ENCODE data around the gene F8.

F8 gene

GRCh38 chrX:154991039-154991438 is 31.5 kb downstream of the F8 start:
- Histone ChIP-seq H3K4me1 (ENCODE audit: control insufficient read depth in 1 of 2, insufficient read depth in 2 of 2, low read length in 2 of 2) (no peaks in the 10 kb centered on the region), H3K14ac (ENCODE audit: low read length) (no peak overlapping the region), H2AK5ac (ENCODE audit: low read length) (no peak overlapping the region), H3K4ac (ENCODE audit: low read depth, low read length) (no peak overlapping the region), H2AFZ (ENCODE audit: insufficient read depth, low read length, poor library complexity) (no peak overlapping the region), H3K23ac (ENCODE audit: low read length) (no peak overlapping the region), H3K9ac (ENCODE audit: low read length) (no peak overlapping the region), H3K18ac (ENCODE audit: low read length) (no peak overlapping the region), H3K4me3 (ENCODE audit: low read depth, low read length) (no peak overlapping the region), H4K8ac (ENCODE audit: low read depth, low read length) (no peak overlapping the region), H4K91ac (ENCODE audit: low read depth, low read length) (no peak overlapping the region), H4K12ac (ENCODE audit: low read depth, low read length) (no peak overlapping the region), H2BK5ac (ENCODE audit: low read depth, low read length, poor library complexity) (no peak overlapping the region), H3K4me2 (ENCODE audit: low read length) (no peak overlapping the region), H3K27me3 (ENCODE audit: insufficient read depth, low read length) (no peaks in the 10 kb centered on the region), H2BK12ac (ENCODE audit: low read length) (no peak overlapping the region), H3K79me1 (ENCODE audit: low read length) (no peaks in the 10 kb centered on the region), H3K79me2 (ENCODE audit: control insufficient read depth, insufficient read depth, low read length, poor library complexity) (no peaks in the 10 kb centered on the region), H3K27ac (ENCODE audit: low read depth, low read length) (no peak overlapping the region), H3K9me3 (ENCODE audit: insufficient read depth, low read depth, low read length) (no peaks in the 10 kb centered on the region), H3K36me3 (ENCODE audit: control insufficient read depth in 1 of 2, insufficient read depth in 2 of 2, low read length in 2 of 2) (no peaks in the 10 kb centered on the region), H2BK120ac (ENCODE audit: insufficient read depth, low read length, poor library complexity) (no peak overlapping the region)
- DNase-seq: no peak
- WGBS (ENCODE audit: extremely low coverage, insufficient coverage, insufficient read length): no CpG with 5 or more reads among the region's 3 CpGs

- no peak overlapping the region for H3K27ac ChIP-seq (ENCODE audit: low read depth, low read length)
- no peak overlapping the region for H4K12ac ChIP-seq (ENCODE audit: low read depth, low read length)
- H3K23ac ChIP-seq (ENCODE audit: low read length): no peak overlapping the region
- no peak overlapping the region for H3K14ac ChIP-seq (ENCODE audit: low read length)
- no peaks in the 10 kb centered on the region for H3K36me3 ChIP-seq (ENCODE audit: control insufficient read depth in 1 of 2, insufficient read depth in 2 of 2, low read length in 2 of 2)
- no peak overlapping the region for H2AK5ac ChIP-seq (ENCODE audit: low read length)
- H3K18ac ChIP-seq (ENCODE audit: low read length): no peak overlapping the region
- no peak overlapping the region for H2AFZ ChIP-seq (ENCODE audit: insufficient read depth, low read length, poor library complexity)
- no peak overlapping the region for H4K91ac ChIP-seq (ENCODE audit: low read depth, low read length)
- no peaks in the 10 kb centered on the region for H3K27me3 ChIP-seq (ENCODE audit: insufficient read depth, low read length)
- no peak overlapping the region for H3K4me3 ChIP-seq (ENCODE audit: low read depth, low read length)
- no peak overlapping the region for H2BK12ac ChIP-seq (ENCODE audit: low read length)
- no peak for DNase-seq
- H3K79me2 ChIP-seq (ENCODE audit: control insufficient read depth, insufficient read depth, low read length, poor library complexity): no peaks in the 10 kb centered on the region
- H2BK5ac ChIP-seq (ENCODE audit: low read depth, low read length, poor library complexity): no peak overlapping the region
- no peak overlapping the region for H3K9ac ChIP-seq (ENCODE audit: low read length)
- H3K79me1 ChIP-seq (ENCODE audit: low read length): no peaks in the 10 kb centered on the region
- no peak overlapping the region for H4K8ac ChIP-seq (ENCODE audit: low read depth, low read length)
- WGBS (ENCODE audit: extremely low coverage, insufficient coverage, insufficient read length): no CpG with 5 or more reads among the region's 3 CpGs
- no peaks in the 10 kb centered on the region for H3K4me1 ChIP-seq (ENCODE audit: control insufficient read depth in 1 of 2, insufficient read depth in 2 of 2, low read length in 2 of 2)
- H2BK120ac ChIP-seq (ENCODE audit: insufficient read depth, low read length, poor library complexity): no peak overlapping the region
- H3K4me2 ChIP-seq (ENCODE audit: low read length): no peak overlapping the region
- H3K4ac ChIP-seq (ENCODE audit: low read depth, low read length): no peak overlapping the region
- H3K9me3 ChIP-seq (ENCODE audit: insufficient read depth, low read depth, low read length): no peaks in the 10 kb centered on the region
Observed at GRCh38 chrX:154990496-154990895, 32.0 kb downstream of the F8 start.

- Histone ChIP-seq H3K14ac (ENCODE audit: low read length) (no peak overlapping the region), H3K4me3 (ENCODE audit: low read depth, low read length) (no peak overlapping the region), H2BK120ac (ENCODE audit: insufficient read depth, low read length, poor library complexity) (no peak overlapping the region), H3K27ac (ENCODE audit: low read depth, low read length) (no peak overlapping the region), H3K36me3 (ENCODE audit: control insufficient read depth in 1 of 2, insufficient read depth in 2 of 2, low read length in 2 of 2) (no peaks in the 10 kb centered on the region), H3K4me1 (ENCODE audit: control insufficient read depth in 1 of 2, insufficient read depth in 2 of 2, low read length in 2 of 2) (no peaks in the 10 kb centered on the region), H4K12ac (ENCODE audit: low read depth, low read length) (no peak overlapping the region), H3K27me3 (ENCODE audit: insufficient read depth, low read length) (no peaks in the 10 kb centered on the region), H2BK5ac (ENCODE audit: low read depth, low read length, poor library complexity) (no peak overlapping the region), H4K91ac (ENCODE audit: low read depth, low read length) (no peak overlapping the region), H2AFZ (ENCODE audit: insufficient read depth, low read length, poor library complexity) (no peak overlapping the region), H3K9me3 (ENCODE audit: insufficient read depth, low read depth, low read length) (no peaks in the 10 kb centered on the region), H3K23ac (ENCODE audit: low read length) (no peak overlapping the region), H3K4ac (ENCODE audit: low read depth, low read length) (no peak overlapping the region), H4K8ac (ENCODE audit: low read depth, low read length) (no peak overlapping the region), H3K9ac (ENCODE audit: low read length) (no peak overlapping the region), H2AK5ac (ENCODE audit: low read length) (no peak overlapping the region), H2BK12ac (ENCODE audit: low read length) (no peak overlapping the region), H3K79me1 (ENCODE audit: low read length) (no peaks in the 10 kb centered on the region), H3K4me2 (ENCODE audit: low read length) (no peak overlapping the region), H3K18ac (ENCODE audit: low read length) (no peak overlapping the region), H3K79me2 (ENCODE audit: control insufficient read depth, insufficient read depth, low read length, poor library complexity) (no peaks in the 10 kb centered on the region)
- DNase-seq: no peak
- WGBS (ENCODE audit: extremely low coverage, insufficient coverage, insufficient read length): no CpG with 5 or more reads among the region's 3 CpGs
Observed at GRCh38 chrX:154988719-154989118, 33.8 kb downstream of the F8 start.

- no peak overlapping the region for H3K4ac ChIP-seq (ENCODE audit: low read depth, low read length)
- no peaks in the 10 kb centered on the region for H3K27me3 ChIP-seq (ENCODE audit: insufficient read depth, low read length)
- H3K18ac ChIP-seq (ENCODE audit: low read length): no peak overlapping the region
- no peak overlapping the region for H4K91ac ChIP-seq (ENCODE audit: low read depth, low read length)
- no peak overlapping the region for H2BK5ac ChIP-seq (ENCODE audit: low read depth, low read length, poor library complexity)
- H2BK12ac ChIP-seq (ENCODE audit: low read length): no peak overlapping the region
- no peaks in the 10 kb centered on the region for H3K4me1 ChIP-seq (ENCODE audit: control insufficient read depth in 1 of 2, insufficient read depth in 2 of 2, low read length in 2 of 2)
- H3K79me1 ChIP-seq (ENCODE audit: low read length): no peaks in the 10 kb centered on the region
- H3K79me2 ChIP-seq (ENCODE audit: control insufficient read depth, insufficient read depth, low read length, poor library complexity): no peaks in the 10 kb centered on the region
- no peak overlapping the region for H3K27ac ChIP-seq (ENCODE audit: low read depth, low read length)
- no peak overlapping the region for H4K12ac ChIP-seq (ENCODE audit: low read depth, low read length)
- no peak overlapping the region for H2BK120ac ChIP-seq (ENCODE audit: insufficient read depth, low read length, poor library complexity)
- WGBS (ENCODE audit: extremely low coverage, insufficient coverage, insufficient read length): no CpG with 5 or more reads among the region's 3 CpGs
- H3K36me3 ChIP-seq (ENCODE audit: control insufficient read depth in 1 of 2, insufficient read depth in 2 of 2, low read length in 2 of 2): no peaks in the 10 kb centered on the region
- no peaks in the 10 kb centered on the region for H3K9me3 ChIP-seq (ENCODE audit: insufficient read depth, low read depth, low read length)
- H2AFZ ChIP-seq (ENCODE audit: insufficient read depth, low read length, poor library complexity): no peak overlapping the region
- no peak overlapping the region for H3K4me2 ChIP-seq (ENCODE audit: low read length)
- no peak overlapping the region for H3K14ac ChIP-seq (ENCODE audit: low read length)
- no peak overlapping the region for H3K23ac ChIP-seq (ENCODE audit: low read length)
- H3K4me3 ChIP-seq (ENCODE audit: low read depth, low read length): no peak overlapping the region
- H4K8ac ChIP-seq (ENCODE audit: low read depth, low read length): no peak overlapping the region
- peak in 1 of 2 donors; percentile 47 for DNase-seq
- no peak overlapping the region for H2AK5ac ChIP-seq (ENCODE audit: low read length)
- H3K9ac ChIP-seq (ENCODE audit: low read length): no peak overlapping the region
Observed at GRCh38 chrX:154987940-154988339, 34.6 kb downstream of the F8 start.

All from trophoblast cell (in vitro differentiated cells and primary cell).